ENCODE data around the gene CLEC20A.
A peak's percentile ranks its signal among the peaks of the same experiment; 100 is the strongest.

Gene CLEC20A

DNA sequence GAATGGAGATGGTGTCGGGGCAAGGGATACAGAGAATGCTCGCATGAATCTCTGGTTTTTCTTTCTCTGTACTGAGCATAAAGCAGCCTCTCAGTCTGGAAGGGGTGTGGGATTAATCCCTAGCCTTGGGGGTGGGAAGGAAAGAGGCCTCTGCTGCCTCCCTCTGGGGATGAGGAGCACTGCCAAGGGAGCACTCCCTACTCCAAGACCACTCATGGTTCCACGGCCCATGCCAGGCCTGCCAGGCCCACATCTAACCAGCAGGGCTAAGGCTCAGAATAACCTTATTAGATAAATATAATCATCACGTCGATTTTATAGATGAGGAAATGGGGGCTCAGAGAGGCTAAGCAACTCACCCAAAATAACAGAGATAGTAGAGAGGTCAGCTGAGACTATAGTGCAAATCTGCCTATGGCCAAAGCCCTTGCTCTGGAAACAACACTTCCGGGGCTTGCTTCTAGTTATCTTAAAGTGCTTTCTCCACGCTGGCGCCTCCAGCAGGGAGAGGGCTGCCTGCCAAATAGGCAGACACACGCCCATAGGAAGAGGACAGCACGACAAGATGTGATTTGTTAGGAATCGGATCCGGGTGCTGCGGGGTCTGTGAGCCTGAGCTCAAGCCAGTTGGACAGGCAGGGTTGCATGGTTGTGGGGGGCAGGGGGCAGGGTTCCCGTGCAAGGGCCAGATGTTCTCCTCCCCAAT, 16.7 kb upstream of the CLEC20A start:
- TF ChIP-seq EGR1 (IDR thresholded peaks at IDR 0.05), result no peak
- TF ChIP-seq NFIC (IDR thresholded peaks at IDR 0.05), result 0 out of 2 replicates have a peak, but pooled peaks have one; percentile 29
- TF ChIP-seq YY1 (IDR thresholded peaks at IDR 0.05; ENCODE audit: low read depth), result no peak
- TF ChIP-seq CREB1 (IDR thresholded peaks at IDR 0.05; ENCODE audit: low read depth), result no peak
- no peak for TF ChIP-seq TEAD4 (IDR thresholded peaks at IDR 0.05)
- TF ChIP-seq, protein P1, sequence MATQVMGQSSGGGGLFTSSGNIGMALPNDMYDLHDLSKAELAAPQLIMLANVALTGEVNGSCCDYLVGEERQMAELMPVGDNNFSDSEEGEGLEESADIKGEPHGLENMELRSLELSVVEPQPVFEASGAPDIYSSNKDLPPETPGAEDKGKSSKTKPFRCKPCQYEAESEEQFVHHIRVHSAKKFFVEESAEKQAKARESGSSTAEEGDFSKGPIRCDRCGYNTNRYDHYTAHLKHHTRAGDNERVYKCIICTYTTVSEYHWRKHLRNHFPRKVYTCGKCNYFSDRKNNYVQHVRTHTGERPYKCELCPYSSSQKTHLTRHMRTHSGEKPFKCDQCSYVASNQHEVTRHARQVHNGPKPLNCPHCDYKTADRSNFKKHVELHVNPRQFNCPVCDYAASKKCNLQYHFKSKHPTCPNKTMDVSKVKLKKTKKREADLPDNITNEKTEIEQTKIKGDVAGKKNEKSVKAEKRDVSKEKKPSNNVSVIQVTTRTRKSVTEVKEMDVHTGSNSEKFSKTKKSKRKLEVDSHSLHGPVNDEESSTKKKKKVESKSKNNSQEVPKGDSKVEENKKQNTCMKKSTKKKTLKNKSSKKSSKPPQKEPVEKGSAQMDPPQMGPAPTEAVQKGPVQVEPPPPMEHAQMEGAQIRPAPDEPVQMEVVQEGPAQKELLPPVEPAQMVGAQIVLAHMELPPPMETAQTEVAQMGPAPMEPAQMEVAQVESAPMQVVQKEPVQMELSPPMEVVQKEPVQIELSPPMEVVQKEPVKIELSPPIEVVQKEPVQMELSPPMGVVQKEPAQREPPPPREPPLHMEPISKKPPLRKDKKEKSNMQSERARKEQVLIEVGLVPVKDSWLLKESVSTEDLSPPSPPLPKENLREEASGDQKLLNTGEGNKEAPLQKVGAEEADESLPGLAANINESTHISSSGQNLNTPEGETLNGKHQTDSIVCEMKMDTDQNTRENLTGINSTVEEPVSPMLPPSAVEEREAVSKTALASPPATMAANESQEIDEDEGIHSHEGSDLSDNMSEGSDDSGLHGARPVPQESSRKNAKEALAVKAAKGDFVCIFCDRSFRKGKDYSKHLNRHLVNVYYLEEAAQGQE (IDR thresholded peaks at IDR 0.05; ENCODE audit: low read depth), result no peak
- no peak for TF ChIP-seq TCF12 (IDR thresholded peaks at IDR 0.05; ENCODE audit: low read depth)
- TF ChIP-seq TAF1 (IDR thresholded peaks at IDR 0.05; ENCODE audit: low read depth), result no peak
- TF ChIP-seq, protein P2, sequence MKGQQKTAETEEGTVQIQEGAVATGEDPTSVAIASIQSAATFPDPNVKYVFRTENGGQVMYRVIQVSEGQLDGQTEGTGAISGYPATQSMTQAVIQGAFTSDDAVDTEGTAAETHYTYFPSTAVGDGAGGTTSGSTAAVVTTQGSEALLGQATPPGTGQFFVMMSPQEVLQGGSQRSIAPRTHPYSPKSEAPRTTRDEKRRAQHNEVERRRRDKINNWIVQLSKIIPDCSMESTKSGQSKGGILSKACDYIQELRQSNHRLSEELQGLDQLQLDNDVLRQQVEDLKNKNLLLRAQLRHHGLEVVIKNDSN (IDR thresholded peaks at IDR 0.05), result no peak
- TF ChIP-seq FOXM1 (IDR thresholded peaks at IDR 0.05; ENCODE audit: borderline replicate concordance, low read depth), result no peak
- TF ChIP-seq, protein P3, sequence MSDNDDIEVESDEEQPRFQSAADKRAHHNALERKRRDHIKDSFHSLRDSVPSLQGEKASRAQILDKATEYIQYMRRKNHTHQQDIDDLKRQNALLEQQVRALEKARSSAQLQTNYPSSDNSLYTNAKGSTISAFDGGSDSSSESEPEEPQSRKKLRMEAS (IDR thresholded peaks at IDR 0.05), result no peak
- peak; percentile 26; the same call in 1 of the 2 replicates for TF ChIP-seq RAD21 (IDR thresholded peaks at IDR 0.05; ENCODE audit: low read depth)
- no peak for TF ChIP-seq ZBTB7A (IDR thresholded peaks at IDR 0.05; ENCODE audit: low read depth)
- no peak for TF ChIP-seq CEBPB (IDR thresholded peaks at IDR 0.05)

GRCh38 chr1:178512566-178513277, 16.0 kb upstream of the CLEC20A start, which contains the start of gene TEX35:
TEX35 (plus strand) TSS chr1:178513109; CDS start chr1:178513189, 80 bp downstream.
- TF ChIP-seq, protein P3 (IDR thresholded peaks at IDR 0.05), result no peak
- TF ChIP-seq CEBPB (IDR thresholded peaks at IDR 0.05), result no peak

GRCh38 chr1:178510155-178510554, 13.4 kb upstream of the CLEC20A start:
- TF ChIP-seq EGR1 (IDR thresholded peaks at IDR 0.05) (no peak), RAD21 (IDR thresholded peaks at IDR 0.05; ENCODE audit: low read depth) (no peak), TCF12 (IDR thresholded peaks at IDR 0.05; ENCODE audit: low read depth) (no peak), TAF1 (IDR thresholded peaks at IDR 0.05; ENCODE audit: low read depth) (no peak), YY1 (IDR thresholded peaks at IDR 0.05; ENCODE audit: low read depth) (no peak), ZBTB7A (IDR thresholded peaks at IDR 0.05; ENCODE audit: low read depth) (no peak), CREB1 (IDR thresholded peaks at IDR 0.05; ENCODE audit: low read depth) (no peak), CEBPB (IDR thresholded peaks at IDR 0.05) (no peak), NFIC (IDR thresholded peaks at IDR 0.05) (no peak)
- TF ChIP-seq, protein P3 (IDR thresholded peaks at IDR 0.05), result no peak
- TF ChIP-seq, protein P2 (IDR thresholded peaks at IDR 0.05), result no peak

GRCh38 chr1:178509414-178510007, 12.7 kb upstream of the CLEC20A start:
- TF ChIP-seq TEAD4 (IDR thresholded peaks at IDR 0.05), result no peak
- TF ChIP-seq, protein P2 (IDR thresholded peaks at IDR 0.05), result no peak
- TF ChIP-seq, protein P3 (IDR thresholded peaks at IDR 0.05), result no peak
- no peak for TF ChIP-seq EGR1 (IDR thresholded peaks at IDR 0.05)
- TF ChIP-seq EP300 (IDR thresholded peaks at IDR 0.05; ENCODE audit: borderline replicate concordance), result no peak
- no peak for TF ChIP-seq CREB1 (IDR thresholded peaks at IDR 0.05; ENCODE audit: low read depth)
- TF ChIP-seq FOXM1 (IDR thresholded peaks at IDR 0.05; ENCODE audit: borderline replicate concordance, low read depth), result no peak
- TF ChIP-seq NFIC (IDR thresholded peaks at IDR 0.05), result no peak
- TF ChIP-seq TCF12 (IDR thresholded peaks at IDR 0.05; ENCODE audit: low read depth), result no peak
- TF ChIP-seq RAD21 (IDR thresholded peaks at IDR 0.05; ENCODE audit: low read depth), result no peak

DNA sequence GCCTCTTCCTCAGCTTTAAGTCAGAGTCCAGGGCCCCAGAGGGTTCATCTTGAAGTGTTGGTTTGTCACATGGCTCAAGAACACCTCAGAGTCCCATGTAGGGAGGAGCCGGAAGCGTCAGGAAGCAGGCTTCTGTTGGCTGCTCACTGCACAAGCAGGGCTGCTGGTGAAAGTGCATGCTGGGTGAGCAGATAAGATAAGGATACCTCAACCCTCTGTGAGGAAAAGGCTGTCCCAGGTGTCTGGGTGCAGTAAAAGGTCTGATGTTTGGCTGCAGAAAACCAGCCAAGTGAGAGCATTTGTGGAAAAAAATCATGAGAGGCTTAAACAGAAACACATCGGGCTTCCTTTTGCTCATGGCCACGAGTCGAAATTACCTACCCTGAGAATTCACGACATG, 9.9 kb upstream of the CLEC20A start:
- TF ChIP-seq, protein P2 (IDR thresholded peaks at IDR 0.05), result no peak
- TF ChIP-seq EP300 (IDR thresholded peaks at IDR 0.05; ENCODE audit: borderline replicate concordance), result no peak

- TF ChIP-seq, protein P1 (IDR thresholded peaks at IDR 0.05; ENCODE audit: low read depth), result no peak
- no peak for TF ChIP-seq TCF12 (IDR thresholded peaks at IDR 0.05; ENCODE audit: low read depth)
These were observed 9.4 kb upstream of the CLEC20A start for GRCh38 chr1:178506177-178506576.
